GM21381 (cell line): ENCODE measurements around the gene FAM83G.
"Not testable (repeated sequence)": the region's sequence is repeated elsewhere in the genome, so short reads cannot be mapped to it uniquely, and the experiment has no call there.

Source experiments
- ATAC-seq: cut with Tn5 transposase; IDR thresholded peaks from one replicate; pipeline ENCODE4 v1.9.1; 2021; ENCODE audit warnings: mild to moderate bottlenecking, moderate library complexity; ENCODE audit not compliant: unreplicated experiment

Gene FAM83G

GRCh38 chr17:18959071-18959844 is 45.3 kb downstream of the FAM83G start:
- no peak for ATAC-seq

DNA sequence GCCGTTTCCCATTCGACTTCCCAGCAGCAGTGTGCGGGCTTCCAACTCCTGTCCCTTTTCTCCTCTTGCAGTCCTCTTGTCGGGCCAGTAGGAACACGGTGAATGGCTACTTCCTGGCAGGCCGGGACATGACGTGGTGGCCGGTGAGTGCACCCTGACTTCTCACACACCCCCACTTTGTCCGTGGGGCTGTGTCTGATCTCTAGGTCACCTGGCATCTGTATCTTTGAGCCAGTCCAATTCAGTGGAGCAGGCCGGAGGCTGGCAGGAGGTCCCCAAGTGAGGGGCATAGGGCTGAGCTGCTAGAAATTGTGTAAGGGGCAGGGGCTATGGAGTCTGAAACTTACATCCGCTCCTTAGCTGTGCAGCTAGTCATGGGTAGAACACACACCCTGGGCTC is 46.0 kb downstream of the FAM83G start:
- ATAC-seq, result no peak

DNA sequence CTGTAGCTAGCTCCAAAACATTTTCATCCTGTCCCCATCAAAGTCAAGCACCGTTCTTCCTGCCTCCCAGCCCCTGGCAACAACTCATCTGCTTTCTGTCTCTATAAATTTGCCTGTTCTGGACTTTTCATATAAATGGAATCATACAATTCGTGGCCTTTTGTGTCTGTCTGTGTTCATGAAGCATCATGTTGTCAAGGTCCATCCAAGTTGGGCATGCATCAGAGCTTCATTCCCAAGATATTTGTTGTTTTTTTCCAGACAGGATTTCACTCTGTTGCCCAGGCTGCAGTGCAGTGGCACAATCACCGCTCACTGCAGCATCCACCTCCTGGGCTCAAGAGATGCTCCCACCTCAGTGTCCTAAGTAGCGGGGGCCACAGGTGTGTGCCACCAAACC is 46.7 kb downstream of the FAM83G start:
- no peak for ATAC-seq

GRCh38 chr17:18956581-18956980 is 48.0 kb downstream of the FAM83G start:
- ATAC-seq, result no peak

- ATAC-seq, result not testable (repeated sequence)
Observed at GRCh38 chr17:18956021-18956420, 48.5 kb downstream of the FAM83G start.

DNA sequence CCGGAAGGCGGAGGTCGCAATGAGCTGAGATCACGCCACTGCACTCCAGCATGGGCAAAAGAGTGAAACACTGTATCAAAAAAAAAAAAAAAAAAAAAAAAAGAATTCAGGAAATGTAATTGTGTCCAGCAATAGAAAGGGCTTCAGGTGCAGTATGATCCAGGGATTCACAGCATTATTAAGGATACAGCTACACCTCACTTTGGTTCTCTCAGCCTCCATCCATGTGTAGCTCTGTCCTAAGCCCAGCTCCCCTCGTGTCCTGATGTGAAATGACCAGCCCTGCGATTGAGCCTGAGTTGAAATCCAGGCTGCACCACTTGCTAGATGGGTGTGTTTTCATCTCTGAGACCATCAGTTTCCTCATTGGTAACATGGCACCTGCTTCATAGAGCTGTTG is 49.6 kb downstream of the FAM83G start:
- no peak for ATAC-seq

DNA sequence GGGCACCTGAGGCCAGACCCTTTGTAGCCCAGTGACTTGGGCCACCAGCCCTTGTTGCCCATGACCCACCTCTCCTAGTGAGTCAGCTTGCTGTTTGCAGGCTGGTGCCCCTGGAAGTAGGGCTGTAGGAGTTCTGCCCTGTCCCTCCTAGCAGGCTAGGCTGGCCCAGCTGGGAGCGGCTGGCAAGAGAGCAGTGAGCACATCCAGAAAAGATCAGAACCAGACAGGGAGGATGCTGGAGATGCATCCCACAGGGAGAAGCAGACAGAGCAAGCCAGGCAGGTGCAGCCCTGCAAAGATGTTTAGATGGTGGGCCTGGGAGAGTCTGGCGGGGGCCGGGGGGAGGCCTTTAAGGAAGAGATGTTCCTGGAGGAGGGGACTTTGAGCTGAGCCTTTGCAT is 50.2 kb downstream of the FAM83G start:
- no peak for ATAC-seq

DNA sequence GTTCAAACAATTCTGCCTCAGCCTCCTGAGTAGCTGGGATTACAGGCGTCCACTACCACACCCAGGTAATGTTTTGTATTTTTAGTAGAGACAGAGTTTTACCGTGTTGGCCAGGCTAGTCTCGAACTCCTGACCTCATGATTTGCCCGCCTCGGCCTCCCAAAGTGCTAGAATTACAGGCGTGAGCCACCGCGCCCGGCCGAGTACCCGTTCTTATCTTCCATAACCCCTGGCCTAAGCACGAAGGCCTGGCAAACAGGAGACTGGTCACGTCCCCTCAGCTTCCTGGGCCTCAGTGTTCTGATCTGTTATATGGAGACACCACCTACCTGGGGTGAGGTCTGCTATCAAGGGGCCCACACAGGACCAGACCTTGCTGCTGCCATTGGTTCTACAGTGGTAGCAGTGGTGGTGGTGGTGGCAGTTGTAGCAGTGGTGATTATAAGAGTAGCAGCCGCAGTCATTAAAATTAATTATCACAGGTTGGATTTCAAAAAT is 51.3 kb downstream of the FAM83G start:
- no peak for ATAC-seq

DNA sequence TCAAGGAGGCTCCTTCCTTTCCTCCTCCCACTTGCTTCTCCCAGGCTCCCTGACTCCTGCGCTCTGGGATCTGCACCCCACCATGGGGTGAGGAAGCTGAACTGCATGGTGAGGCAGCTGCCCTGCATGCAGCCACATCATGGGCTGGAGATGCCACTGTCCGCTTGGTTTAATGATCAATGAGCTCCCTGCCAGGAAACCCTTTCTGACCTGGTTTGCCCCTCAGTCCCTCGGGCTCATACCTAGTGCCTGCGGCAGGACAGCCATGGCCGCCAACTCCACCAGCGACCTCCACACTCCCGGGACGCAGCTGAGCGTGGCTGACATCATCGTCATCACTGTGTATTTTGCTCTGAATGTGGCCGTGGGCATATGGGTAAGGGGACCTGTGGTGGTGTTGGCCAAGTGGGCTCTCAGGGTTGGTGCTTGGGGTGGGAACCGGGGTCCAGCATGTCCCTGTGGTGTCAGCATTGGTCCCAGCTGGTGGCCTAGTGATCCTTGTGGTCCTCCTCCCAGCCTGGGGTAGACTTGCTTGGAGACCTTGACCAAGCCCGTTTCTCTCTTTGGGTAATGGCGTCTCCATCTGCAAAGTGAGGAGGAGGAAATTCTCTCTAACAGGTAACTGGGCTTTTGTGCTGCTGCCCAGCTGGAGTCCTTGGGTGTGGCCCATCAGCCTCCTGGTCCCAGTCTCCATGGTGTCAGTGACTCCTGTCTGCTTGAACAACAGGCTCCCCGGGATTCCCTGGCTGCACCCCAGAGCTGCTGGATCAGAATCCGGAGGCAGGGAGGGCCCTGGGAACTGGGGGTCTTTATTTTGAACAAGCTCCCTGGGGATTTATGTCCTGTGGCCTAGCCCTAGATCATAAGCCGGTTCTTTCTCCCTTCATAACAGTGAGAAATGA is 52.4 kb downstream of the FAM83G start, which contains the start of gene SLC5A10:
Gene SLC5A10 (plus strand): TSS at position 225 of the 902 bp plus-strand sequence. CDS start 41 bp downstream, at position 266.
- ATAC-seq, result no peak

GRCh38 chr17:18950944-18951905 is 53.3 kb downstream of the FAM83G start:
- no peak for ATAC-seq

DNA sequence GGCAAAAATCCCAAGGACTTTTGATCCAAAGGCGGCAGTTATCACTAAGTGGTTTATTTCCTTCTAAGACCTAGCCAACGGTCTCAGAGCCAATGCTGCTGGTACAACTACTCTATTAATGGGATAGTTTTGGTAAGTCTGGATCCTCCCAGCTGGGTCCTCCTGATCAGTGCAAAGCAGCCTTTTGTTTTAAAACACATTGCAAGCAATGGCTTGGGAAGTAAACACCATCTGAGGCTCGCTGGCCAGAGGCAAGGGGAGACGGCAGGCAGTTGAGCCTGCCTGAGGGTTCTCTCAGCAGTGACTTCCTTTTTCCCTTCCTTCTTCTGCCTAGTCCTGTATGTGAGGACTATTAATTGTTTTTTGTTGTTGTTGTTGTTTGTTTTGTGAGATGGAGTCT is 54.2 kb downstream of the FAM83G start:
- no peak for ATAC-seq

DNA sequence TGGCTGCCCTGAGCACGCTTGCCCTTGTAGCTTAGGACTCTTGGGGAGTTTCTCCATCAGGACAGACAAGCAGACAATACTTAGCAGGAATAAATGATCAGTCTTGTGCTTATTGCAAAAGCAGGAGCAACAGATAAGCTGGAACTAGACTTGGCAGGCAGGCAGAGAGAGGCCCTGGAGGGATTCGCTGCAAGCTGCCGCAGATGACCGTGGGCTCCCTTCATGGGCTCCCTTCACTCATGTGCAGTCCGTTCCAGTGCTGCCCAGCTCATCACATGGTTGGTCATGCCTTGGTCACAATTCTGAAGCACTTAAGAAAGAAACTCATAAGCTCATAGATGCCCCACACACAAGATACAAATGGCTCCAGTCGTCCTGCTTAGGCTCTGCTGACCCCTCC is 55.0 kb downstream of the FAM83G start:
- no peak for ATAC-seq

GRCh38 chr17:18948476-18949006 is 56.0 kb downstream of the FAM83G start:
- no peak for ATAC-seq

DNA sequence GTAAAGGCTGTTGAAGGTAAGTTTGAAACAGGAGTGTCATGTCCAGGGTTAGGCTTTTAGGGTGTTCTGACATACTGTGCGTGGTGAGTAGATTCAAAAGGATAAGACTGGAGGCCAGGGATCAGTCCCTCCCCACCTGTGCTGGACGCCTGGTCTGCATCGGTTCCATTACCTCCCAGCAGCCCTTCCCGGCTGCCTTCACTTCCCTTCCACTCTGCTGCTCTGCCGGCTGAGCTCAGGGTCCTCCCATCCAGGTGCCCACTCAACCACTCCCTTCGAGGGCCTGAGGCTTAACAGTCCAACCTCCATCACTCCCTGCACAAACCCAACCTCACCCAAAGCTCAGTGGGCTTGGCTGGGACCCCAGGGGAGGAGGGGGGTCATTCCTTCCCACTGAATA is 56.7 kb downstream of the FAM83G start:
- ATAC-seq, result no peak

- no peak for ATAC-seq
Observed at GRCh38 chr17:18946536-18946935, 58.0 kb downstream of the FAM83G start.

GRCh38 chr17:18944646-18945045 is 59.9 kb downstream of the FAM83G start:
- no peak for ATAC-seq

DNA sequence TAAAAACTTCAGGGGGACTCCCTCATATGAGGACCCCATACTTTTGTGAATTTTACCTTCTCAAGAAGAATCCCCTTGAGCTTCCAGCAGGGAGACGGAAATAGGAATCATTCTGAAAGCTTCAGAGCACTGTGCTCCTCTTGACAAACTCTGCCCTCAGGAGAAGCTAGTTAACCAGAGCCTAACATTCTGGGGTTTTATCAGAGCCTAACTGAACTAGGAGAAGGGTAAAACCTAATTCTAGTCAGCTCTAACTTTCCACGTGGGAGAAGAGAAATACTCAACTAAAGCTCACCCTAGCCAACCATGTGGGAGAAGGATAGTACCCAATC is 65.9 kb downstream of the FAM83G start:
- no peak for ATAC-seq

DNA sequence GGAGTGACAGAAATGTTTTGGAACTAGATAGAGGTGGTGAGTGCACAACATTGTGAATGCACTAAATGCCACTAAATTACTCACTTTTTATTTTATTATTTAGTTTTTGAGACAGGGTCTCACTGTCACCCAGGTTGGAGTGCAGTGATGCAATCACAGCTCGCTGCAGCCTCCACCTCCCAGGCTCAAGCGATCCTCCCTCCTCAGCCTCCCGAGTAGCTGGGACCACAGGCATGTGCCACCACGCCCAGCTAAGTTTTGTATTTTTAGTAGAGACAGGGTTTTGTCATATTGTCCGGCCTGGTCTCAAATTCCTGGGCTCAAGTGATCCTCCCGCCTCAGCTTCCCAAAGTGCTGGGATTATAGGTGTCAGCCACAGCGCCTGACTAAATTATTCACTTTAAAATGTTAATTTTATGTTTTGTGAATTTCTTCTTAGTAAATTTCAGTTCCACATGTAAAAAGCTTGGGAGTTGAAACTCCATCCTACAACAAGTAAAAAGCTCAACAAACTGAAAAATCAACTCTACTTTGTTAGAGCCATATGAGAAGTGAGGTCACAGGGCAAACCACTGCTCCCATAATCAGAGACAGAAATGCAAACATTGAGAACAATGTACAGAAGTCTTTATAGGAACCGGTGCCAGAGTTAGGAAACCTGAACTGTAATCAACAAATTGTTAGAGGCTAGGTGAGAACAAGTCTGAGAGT is 66.4 kb downstream of the FAM83G start:
- ATAC-seq, result no peak

DNA sequence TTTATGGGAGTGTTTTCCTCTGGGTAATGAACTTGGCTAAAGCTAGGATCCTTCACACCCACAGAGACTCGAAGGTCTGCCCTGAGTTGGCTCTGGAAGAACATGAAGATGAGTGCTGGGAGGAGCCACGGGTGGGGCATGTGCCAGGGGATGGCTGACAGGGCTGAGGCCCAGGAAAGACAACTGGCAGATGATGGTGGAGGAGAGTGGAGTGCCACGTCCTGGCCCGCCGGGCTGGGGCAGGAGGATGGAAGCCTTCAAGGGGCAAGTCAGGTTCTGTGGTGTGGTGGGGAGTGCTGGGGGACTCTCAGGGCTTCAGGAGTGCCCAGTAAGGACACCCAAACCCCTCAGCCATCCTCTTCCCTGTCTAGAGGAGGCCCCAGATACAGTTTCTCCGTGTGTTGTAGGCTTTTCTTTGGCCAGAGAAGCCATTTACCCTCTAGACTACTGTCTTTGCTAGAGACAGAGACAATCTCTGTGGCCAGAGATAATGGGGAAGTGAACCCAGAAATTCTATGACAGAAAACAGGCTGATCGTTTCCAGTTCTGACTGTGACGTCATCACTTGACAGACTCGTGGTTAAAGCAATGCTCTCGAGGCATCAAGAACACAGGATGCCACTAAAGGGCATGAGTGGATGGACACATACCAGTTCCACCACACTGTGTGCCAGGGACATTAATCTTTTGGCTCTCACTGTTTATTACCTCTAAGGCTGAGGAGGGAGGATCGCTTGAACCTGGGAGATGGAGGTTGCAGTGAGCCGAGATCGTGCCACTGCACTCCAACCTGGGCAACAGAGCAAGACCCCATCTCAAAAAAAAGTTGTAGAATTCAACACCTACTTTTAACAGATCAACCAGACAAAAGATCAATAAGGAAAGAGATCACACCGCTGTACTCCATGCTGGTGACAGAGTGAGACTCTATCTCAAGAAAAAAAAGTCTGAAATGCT is 71.2 kb downstream of the FAM83G start:
- ATAC-seq, result no peak
